ENCODE results near the gene TMEM143.
A peak's percentile ranks its signal among the peaks of the same experiment; 100 is the strongest.
"Not testable (repeated sequence)": the region's sequence is repeated elsewhere in the genome, so short reads cannot be mapped to it uniquely, and the experiment has no call there.

TMEM143 gene

DNA sequence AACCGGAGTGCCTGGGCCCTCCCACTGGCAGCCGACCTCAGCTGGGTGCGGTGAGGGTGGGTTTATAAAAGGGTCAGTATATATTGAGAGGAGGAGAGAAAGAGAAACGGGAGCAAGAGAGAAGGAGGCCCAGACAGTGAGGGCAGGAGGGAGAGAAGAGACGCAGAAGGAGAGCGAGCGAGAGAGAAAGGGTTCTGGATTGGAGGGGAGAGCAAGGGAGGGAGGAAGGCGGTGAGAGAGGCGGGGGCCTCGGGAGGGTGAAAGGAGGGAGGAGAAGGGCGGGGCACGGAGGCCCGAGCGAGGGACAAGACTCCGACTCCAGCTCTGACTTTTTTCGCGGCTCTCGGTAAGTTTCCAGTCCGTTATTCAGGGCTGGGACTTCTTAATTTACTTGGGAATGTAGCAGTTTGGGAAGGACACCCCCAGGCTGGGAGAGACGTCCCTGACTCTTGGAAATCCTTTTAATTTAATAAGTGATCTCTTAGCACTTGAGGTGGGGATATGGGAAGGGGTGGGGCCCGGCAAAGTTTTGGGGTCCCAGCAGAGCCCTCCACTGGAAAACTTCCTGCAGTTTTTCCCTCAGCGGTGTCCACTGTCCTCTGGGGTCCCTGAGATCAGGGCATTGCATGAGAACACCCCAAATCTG, 38.4 kb downstream of the TMEM143 start, which contains the start of gene EMP3:
TSS of gene EMP3 (plus strand) at position 288 of the 646 bp plus-strand sequence. CDS start 1,293 bp downstream, outside the sequence.
- peak; percentile 92 for DNase-seq

DNA sequence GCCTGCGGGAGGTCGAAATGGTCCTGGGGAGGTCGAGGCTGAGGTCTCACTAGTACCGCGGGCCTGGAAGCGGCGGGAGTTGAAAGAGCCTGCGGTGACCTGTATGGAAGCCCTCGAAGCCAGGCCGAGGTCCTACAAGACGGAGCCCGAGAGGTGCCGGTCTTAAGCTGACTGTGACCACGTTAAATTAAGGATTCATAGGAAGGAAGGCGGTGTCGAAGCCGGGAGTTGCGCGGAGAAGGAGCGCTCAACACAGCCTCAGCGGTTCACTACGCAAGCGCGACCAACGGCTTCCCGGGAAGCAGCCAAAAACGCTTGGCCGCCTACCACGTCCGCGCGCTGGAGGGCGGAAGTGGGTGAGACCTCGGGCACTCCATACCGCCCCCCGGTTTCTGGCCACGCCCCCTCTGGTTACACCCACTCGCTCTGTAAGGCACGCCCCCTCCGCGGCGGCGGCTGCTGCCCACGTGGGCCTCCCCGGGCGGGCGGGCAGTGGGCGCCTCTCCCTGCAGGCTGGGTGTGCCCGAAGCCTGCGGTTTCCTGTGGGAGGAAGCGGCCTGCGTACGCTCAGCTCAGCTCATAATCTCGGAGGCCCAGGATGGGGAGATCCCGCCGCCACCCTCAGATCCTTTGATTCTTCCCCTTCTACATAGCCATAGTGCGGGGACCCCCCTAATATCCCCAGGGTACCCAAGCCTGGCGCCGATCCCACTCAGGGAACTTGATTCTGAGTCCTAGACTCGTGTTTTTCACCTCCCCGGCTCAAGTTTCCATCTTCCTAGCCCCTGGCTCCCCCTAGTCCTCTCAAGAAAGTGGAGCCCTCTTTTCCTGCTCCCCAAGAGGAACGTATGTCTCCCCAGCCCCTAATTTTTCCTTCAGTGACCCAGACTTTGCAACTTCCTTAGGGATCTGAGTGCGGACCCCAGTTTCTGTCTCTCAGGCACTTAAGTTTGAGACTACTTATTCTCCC, 41.8 kb downstream of the TMEM143 start:
- DNase-seq, result peak; percentile 98

DNA sequence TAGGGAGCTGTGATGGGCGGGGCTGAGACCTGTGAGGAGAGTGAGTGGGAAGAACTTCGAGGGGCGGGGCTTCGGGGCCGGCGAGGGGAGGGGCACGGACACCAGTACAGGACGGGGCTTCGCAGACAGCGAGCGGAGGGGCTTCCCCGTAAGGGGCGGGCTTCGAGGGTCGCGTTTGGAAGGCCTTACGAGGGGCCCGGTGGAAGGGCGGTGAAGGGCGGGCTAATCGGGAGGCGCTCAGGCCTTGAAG, 42.4 kb downstream of the TMEM143 start:
- DNase-seq, result peak; percentile 97

DNA sequence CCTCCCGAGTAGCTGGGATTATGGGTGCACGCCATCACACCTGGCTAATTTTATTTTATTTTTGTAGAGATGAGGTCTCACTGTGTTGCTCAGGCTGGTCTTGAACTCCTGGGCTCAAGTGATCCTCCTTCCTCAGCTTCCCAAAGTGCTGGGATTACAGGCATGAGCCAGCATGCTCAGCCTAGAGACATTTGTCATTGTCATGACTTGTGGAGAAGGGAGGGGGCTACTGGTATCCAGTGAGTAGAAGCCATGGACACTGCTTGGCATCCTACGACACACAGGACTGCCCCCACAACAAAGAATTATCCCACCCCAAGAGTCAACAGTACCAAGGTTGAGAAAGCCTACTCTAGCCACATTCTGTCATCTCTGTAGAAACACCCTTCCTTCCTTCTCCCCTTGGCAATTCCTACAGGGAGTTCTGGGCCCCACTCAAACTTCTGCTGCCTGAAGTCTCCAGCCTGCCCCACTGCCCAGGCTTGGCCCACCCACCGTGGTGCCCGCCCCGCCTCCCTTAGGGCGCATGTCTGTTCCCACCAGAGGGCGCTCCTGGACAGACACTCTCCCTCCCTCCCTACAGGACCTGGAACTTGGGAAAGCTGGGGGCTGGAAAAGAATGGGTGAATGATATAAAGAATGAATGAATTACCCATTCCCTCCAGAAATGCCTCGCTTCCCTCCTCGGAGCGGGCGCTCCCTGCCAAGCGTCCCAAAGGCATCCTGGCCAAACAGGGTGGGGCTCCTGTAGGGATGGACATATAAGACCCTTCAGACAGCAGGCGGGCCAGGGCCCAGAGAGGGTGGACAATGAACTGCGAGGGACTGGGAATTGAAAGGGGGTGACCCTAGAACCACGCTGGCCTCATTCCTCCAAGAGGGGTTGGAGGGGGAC, 43.8 kb downstream of the TMEM143 start:
- DNase-seq, result peak; percentile 89

DNA sequence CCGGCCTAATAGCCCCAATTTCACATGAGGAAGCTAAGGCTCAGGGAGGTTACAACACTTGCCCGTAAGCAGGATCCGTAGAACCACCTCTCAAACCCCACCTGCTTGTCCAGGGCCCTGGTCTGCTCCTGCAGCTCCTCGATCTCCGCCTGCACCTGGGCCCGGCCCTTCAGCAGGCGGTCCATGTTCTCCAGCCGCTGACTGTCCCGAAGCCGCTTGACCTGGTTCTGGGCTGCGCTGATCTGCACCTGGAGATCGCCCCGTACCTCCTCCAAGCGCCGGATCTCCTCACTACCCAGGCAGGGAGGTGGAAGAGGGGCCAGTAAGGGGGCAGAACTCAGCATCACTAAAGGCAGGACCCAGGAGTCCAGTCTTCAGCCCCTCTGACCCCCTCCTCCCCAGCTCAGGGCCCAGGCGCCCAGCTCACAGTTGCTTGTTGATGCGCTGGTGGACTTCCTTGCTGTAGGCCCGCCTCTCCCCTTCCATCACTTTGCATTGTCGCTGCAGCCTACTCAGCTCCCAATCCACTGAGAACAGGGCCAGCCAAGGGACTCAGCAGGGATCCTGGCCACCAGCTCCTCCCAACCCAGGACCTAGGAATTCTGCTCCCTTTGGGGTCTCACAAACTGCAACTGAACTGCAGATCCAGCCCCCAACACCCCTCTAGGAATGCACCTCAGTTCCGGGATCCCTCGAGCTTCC, 45.3 kb downstream of the TMEM143 start:
- no peak for DNase-seq

DNA sequence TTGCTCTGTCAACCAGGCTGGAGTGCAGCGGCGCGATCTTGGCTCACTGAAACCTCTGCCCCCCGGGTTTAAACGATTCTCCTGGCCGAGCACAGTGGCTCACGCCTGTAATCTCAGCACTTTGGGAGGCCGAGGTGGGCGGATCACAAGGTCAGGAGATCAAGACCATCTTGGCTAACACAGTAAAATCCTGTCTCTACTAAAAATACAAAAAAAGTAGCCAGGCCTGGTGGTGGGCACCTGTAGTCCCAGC, 46.1 kb downstream of the TMEM143 start:
- DNase-seq, result not testable (repeated sequence)

DNA sequence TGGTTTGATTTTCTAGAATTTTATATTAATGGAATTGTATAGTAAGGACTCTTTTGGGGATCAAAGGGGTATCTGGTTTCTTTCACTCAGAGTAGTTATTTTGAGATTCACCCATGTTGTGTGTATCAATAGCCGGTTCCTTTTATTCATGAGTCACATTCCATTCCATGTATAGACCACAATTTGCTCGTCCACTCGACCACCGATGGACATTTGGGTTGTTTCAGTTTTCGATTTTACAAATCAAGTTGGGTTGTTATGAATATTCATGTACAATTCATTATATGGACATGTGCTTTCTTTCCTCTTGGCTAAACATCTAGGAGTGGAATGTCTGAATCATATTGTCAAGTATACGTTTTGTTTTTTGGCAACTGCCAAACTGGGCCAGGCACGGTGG, 48.0 kb downstream of the TMEM143 start:
- DNase-seq, result no peak

DNA sequence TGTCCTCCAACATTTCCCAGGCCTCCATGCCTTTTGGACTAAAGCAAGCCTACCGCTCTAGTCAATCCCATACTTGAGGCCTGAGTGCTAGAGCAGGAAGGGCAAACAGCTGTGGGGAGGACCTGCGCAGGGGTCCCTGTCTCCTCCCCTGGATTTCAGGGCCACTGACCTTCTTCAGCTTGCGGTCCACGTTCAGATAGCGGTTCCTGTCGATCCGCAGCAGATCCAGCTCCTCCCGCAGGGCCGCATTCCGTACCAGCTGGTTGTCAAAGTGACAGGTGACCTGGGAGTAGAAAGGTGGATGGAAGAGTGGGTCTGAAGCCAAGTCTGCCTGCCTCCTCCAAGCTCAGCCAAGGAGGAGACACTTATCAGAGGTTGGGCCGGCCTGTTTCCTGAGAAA, 52.4 kb downstream of the TMEM143 start:
- DNase-seq, result no peak

DNA sequence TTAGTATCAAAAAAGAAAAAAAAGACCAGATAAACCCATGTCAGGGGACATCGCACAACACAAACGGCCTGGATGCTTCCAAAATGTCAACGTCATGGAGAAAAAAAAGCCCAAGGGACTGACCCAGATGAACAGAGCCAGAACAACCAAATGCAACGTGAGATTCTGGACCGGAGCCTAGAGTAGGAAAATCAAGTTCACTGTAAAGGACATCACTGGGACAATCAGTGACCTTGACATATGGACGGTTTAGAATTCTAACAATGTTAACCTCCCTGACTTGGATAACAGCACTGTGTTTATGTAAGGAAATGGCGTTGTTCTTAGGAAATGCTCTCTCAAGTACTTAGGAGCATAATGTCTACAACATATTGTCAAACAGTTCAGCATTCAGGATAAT, 53.5 kb downstream of the TMEM143 start:
- no peak for DNase-seq

DNA sequence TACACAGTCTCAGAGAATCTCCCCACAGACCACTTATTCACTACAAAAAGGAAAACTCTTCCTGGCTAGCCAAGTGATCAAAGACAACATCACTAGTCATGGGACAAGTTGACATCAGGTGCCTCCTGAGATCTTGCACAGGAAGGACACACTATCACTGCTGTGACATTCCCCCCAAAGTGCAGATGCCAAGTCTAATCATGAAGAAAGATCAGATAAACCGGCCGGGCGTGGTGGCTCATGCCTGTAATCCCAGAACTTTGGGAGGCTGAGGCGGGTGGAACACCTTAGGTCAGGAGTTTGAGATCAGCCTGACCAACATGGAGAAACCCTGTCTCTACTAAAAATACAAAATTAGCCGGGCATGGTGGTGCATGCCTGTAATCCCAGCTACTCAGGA, 54.0 kb downstream of the TMEM143 start:
- not testable (repeated sequence) for DNase-seq

DNA sequence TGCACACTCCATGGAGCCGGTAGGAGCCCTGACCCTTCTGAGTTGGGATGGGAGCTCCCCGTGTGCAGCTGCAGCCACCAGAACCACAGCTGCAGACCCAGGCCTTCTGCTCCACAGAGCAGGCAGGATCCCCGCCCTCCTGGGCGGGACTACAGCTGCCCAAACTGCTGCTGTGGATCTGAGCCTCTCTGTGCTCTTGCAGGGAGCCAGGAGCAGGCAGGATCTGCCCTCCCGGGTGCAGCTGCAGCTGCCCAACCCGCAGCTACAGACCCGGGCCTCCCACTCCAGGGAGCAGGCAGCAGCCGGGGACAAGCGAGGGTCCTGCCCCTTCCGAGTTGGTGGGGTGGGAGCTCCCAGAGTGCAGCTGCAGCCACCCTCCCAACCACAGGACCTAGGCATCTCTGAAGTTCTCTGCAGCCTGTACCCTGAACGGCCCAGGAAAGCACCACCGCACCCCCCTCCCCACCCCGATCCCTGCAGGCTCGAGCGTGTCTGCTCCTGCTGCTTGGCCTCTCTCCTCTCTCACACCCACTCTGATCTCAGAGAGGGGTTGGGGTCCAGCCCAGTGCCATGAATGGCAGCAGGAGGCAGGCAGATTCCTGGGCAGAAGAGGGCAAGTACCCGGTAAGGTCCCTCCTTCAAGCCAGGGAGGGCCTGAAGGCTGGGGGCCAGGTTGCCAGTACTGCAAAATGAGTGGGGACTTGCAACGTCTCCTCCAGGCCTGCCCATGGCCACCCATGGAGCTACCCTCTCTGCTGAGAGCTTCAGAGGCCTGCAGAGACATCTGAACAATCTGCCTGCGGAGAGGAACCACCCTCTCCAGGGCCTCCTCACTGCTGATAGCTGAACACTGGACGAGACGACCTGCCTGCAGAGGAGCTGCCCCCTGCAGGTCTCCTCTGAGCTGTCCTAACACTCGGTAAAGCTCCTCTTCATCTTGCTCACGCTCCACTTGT, 54.8 kb downstream of the TMEM143 start:
- peak; percentile 62 for DNase-seq

DNA sequence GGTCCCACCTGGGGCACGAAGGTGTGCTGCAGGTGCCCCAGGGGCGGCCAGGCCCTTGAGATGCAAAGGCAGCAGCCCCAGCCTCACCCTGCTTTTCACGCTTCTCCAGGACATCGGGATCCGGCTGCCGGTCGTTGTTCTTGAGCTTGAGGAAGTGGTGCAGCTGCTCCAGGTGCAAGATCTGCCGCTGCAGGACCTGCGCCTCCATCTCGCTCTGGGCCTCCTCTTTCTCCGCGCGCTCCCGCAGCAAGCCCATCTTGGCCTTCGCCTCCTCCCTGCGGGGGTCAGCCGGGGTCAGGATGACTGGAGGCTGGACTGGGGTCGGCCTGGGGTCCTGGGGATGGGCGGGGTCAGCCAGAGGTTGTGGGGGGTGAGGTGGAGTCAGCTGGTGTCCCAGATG, 59.9 kb downstream of the TMEM143 start:
- DNase-seq, result no peak

DNA sequence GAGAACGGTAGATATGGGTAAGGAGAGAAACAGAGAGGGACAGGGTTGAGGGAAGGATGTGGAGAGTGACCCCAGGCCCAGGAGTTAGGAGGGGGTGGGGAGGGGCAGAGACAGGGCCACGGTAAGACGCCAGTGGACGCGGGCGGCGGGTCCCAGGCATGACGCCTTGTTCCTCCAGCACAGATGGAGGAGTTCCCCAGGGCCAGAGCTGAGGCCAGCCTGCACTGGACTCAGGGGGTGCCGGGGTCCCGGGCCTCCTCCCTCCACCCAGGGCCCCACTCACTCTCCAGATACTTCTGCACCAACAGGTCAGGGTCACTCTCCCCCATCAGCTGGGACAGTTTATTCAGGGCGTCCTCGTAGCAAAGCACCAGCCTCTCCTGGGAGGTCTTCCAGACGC, 60.4 kb downstream of the TMEM143 start:
- no peak for DNase-seq

DNA sequence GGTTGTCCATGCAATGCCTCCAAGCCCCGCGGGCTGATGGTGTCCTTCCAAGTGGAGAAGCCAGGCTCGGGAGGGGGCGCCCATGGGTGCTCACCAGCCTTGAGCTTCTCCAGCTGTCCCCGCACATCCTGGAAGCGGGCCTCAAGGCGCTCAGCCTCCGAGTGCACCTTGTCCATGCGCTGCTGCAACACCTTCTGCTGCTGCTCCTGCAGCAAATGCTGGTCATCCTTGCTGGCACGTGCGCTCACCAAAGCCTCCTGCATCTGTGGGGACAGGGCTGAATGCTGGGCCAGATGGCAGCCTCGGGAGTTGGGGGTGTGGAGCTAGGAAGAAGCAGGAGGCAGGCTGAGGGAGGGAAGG, 61.2 kb downstream of the TMEM143 start:
- DNase-seq, result no peak

DNA sequence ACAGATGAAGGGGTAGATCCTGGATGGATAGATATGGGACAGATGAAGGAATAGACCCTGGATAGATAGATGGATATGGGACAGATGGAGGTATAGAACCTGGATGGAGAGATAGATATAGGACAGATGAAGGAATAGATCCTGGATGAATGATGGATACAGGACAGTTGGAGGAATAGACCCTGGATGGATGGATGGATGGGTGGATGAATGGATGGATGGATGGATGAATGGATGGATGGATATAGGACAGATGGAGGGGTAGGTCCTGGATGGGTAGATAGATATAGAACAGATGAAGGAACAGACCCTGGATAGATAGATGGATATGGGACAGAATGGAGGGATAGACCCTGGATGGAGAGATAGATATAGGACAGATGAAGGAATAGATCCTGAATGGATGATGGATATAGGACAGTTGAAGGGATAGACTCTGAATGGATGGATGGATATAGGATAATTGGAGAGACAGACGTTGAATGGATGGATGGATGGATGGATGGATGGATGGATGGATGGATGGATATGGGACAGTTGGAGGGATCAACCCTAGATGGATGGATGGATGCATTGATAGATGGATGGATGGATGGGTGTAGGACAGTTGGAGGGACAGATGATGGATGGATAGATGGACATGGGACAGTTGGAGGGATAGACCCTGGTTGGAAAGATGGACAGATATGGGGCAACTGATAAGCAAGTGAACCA, 61.7 kb downstream of the TMEM143 start:
- no peak for DNase-seq

DNA sequence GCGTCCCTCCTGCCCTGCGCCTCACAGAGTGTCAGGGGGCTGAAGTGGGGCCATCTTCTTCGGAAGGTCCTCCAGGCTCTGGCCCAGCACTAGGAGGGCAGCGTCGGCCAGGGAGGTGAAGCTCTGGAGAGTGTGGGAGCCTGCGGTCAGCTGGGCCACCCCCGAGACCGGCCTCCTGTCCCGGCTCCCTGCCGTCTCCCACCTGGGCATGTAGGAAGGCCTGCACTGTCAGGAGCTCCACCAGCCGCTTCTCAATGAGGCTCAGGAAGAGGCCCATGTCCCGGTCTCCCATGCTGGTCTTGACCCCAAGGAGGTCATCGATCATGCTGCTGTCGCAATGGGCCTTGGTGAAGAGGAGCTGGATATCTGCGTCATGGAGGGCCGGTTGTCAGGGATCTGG, 65.8 kb downstream of the TMEM143 start:
- no peak for DNase-seq

DNA sequence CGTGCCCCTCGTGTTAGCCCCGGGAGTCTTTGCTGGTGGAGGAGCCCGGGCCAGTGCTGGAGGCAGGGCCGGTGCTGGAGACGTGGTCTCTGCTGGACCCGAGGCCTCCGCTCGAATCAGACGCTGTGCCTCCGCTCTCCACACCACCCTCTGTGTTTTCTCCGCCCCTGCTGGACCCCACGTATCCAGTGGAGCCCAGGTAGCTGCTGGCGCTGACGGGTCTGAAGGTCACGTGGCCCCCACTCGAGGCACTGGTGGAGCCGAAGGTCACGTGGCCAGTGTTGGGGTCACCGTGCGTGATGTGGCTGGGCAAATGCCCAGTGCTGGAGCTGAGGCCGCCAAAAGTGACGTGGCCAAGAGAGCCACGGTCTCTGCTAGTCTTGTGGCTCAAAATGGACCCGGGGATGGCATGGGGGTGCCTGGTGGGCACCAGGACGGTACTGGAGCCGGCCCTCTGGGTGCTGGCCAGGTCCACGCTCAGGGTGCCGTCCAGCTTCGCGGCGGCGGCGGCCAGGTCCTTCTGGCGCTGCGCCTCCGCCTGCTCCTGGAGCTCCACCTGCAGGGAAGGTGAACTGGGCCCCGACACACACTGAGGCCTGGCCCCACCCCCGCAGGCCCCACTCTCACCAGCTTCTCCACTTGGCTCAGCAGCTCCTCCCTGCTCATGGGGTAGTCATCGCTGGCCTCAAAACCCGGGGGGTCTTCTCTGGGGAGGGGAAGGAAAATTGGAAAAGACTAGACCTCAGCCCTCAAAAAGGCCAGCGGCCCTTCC, 66.6 kb downstream of the TMEM143 start:
- DNase-seq, result no peak

DNA sequence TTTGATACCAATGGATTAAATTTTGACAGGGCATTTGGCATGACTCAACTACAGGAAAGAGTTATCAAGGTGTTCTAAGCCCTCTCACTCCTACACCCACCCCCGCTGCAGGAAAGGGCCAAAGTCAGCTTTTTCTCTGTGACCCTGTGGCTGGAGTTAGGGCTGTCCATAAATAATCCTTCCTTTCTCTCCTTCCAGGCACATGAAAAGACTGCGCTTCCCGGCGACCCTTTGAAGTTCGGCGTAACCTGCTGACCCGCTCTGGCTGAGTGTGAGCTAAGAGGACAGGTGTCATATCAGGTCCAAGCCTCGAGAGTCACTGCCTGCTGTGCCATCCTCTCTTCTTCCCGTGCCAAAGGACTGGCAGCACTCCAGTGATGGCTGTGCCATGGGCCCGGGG, 68.3 kb downstream of the TMEM143 start:
- no peak for DNase-seq

DNA sequence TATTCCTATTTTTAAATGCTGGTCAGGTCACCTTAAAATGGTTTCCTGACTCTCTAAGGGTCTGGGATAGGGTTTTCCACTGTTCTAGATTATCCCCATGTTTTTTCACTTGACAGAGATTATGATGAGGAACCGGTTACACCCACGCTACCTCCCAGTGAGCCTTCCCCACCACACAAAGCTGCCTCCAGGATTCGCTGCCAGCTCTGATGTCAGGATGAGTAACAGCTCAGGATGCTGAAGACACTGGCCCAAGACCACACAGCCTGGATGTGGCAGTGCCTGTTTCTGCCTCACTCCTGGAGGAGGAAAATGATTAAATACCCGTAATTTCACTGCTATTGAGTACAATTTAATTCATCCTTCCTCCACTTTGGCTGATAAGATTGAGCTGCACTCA, 70.9 kb downstream of the TMEM143 start:
- no peak for DNase-seq

DNA sequence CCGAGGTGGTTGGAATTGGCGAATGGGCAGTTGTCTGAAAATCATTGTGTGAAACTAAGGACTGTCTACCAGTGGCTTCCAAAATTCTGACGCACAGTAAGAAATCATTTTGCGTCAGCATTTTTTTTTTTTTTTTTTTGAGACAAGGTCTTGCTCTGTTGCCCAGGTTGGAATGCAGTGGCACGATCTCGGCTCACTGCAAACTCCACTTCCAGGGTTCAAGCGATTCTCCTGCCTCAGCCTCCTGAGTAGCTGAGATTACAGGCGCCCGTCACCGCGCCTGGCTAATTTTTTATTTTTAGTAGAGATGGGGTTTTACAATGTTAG, 72.3 kb downstream of the TMEM143 start:
- not testable (repeated sequence) for DNase-seq
